CD4-positive, alpha-beta memory T cell (primary cell): ENCODE measurements around the gene ZNF518B. TPM values are rescaled to one million over a fixed set of nuclear protein-coding genes. Genes with fewer than 3 reads are reported as not detected.
A peak's percentile ranks its signal among the peaks of the same experiment; 100 is the strongest.

Experiments
- CTCF ChIA-PET: fragments of 350-600 bp; sonication (Branson Sonifier 250); formaldehyde crosslinking; loops from one replicate; lab custom pipeline; 2021; ENCODE audit warnings: inconsistent platforms; ENCODE audit not compliant: partially characterized antibody; lab: Charles Lee
- POLR2A ChIA-PET: fragments of 350-600 bp; sonication (Branson Sonifier 250); formaldehyde crosslinking; loops from one replicate; lab custom pipeline; 2021; ENCODE audit not compliant: partially characterized antibody; lab: Charles Lee
- DNase-seq, 5 donors: peaks; one replicate each; pipeline versions ENCODE4 v3.0.0 to v3.0.0-alpha.2; 2020 to 2022; ENCODE audit warnings: mixed read lengths in 1 of 5
- H3K27ac ChIP-seq: one replicate; pipeline ENCODE4 v1.7.0; 2013; ENCODE audit warnings: low read depth, low read length
- H3K27me3 ChIP-seq: 2 replicates; pipeline ENCODE4 v1.7.0; 2013; ENCODE audit warnings: mild to moderate bottlenecking, low read length, moderate library complexity; ENCODE audit not compliant: insufficient read depth
- H3K36me3 ChIP-seq: 2 replicates; pipeline ENCODE4 v1.7.0; 2013; ENCODE audit warnings: mild to moderate bottlenecking, low read length, moderate library complexity; ENCODE audit not compliant: insufficient read depth
- H3K4me1 ChIP-seq: 2 replicates; pipeline ENCODE4 v1.7.0; 2013; ENCODE audit warnings: mild to moderate bottlenecking, low read length, moderate library complexity; ENCODE audit not compliant: insufficient read depth
- H3K4me3 ChIP-seq, 2 donors: one replicate each; pipeline ENCODE4 v1.7.0; 2013; ENCODE audit warnings: low read length in 2 of 2, mild to moderate bottlenecking in 1 of 2
- H3K9me3 ChIP-seq, 2 donors: one replicate each; pipeline ENCODE4 v1.7.0; 2013; ENCODE audit warnings: low read length in 2 of 2, control low read depth in 1 of 2; ENCODE audit not compliant: control insufficient read depth in 1 of 2
- H3K27ac Mint-ChIP-seq, 7 donors: one replicate each; pipeline ENCODE4 v1.8.0; 2020 to 2021; ENCODE audit warnings: mixed read lengths in 7 of 7, mild to moderate bottlenecking in 6 of 7, inconsistent platforms in 3 of 7, moderate library complexity in 3 of 7
- H3K27me3 Mint-ChIP-seq, 2 donors: one replicate each; pipeline ENCODE4 v1.8.0; 2020 to 2021; ENCODE audit warnings: mixed read lengths in 2 of 2
- H3K36me3 Mint-ChIP-seq, 2 donors: one replicate each; pipeline ENCODE4 v1.8.0; 2020 to 2021; ENCODE audit warnings: mixed read lengths in 2 of 2, inconsistent platforms in 1 of 2, mild to moderate bottlenecking in 1 of 2
- H3K4me1 Mint-ChIP-seq, 4 donors: one replicate each; pipeline ENCODE4 v1.8.0; 2020 to 2021; ENCODE audit warnings: mixed read lengths in 4 of 4, mild to moderate bottlenecking in 1 of 4
- H3K4me3 Mint-ChIP-seq, 8 donors: one replicate each; pipeline ENCODE4 v1.8.0; 2020 to 2021; ENCODE audit warnings: mixed read lengths in 8 of 8, mild to moderate bottlenecking in 7 of 8, moderate library complexity in 6 of 8, inconsistent platforms in 3 of 8
- H3K9me3 Mint-ChIP-seq, 8 donors: one replicate each; pipeline ENCODE4 v1.8.0; 2020 to 2021; ENCODE audit warnings: mixed read lengths in 8 of 8, mild to moderate bottlenecking in 5 of 8, inconsistent platforms in 3 of 8, moderate library complexity in 1 of 8
- intact Hi-C: fragments of 100-400 bp; cut with micrococcal nuclease; formaldehyde crosslinking; loops from one replicate; pipeline ENCODE4 v1.15.1; 2023
- polyA plus RNA-seq, 2 donors: library from polyadenylated mRNA; unstranded; fragments of 300-500 nt; fragmentation: Illumina TruSeq; gene quantifications; one replicate each; pipeline ENCODE4 v1.2.3, GENCODE V29; 2021
- total RNA-seq, 2 experiments: library from RNA; stranded (reverse); gene quantifications; one replicate each; pipeline ENCODE4 v1.2.3, GENCODE V29; 2021

ZNF518B gene
- total and polyA plus RNA-seq, 4 experiments from 2014 or later = 7.0 to 48.6 (median 29.3) TPM

GRCh38 chr4:10458177-10458576 is 951 bp upstream of the ZNF518B start:
- peaks cover 21 to 55% (median 38%) of the 10 kb centered on the region in 4 donors for H3K4me1 Mint-ChIP-seq
- H3K27me3 Mint-ChIP-seq = peaks cover 9 to 13% of the 10 kb centered on the region in 2 donors
- POLR2A ChIA-PET = interaction anchor here (0.6 to 3.6 kb wide), 4 partner anchors 15 to 438 kb away, joined by 3 to 21 read pairs (median 4); partner anchors contain the start of gene WDR1
- H3K4me1 ChIP-seq = peaks cover 36% of the 10 kb centered on the region
- H3K4me3 Mint-ChIP-seq = peak overlapping the region in 6 of 8 donors; percentile 16 to 78 (median 72)
- H3K9me3 Mint-ChIP-seq = peaks cover 0 to 4% (median under 1%) of the 10 kb centered on the region in 8 donors
- CTCF ChIA-PET = interaction anchor here (0.9 to 1.4 kb wide), 4 partner anchors 11 to 299 kb away, joined by 3 to 4 read pairs (median 4); no protein-coding TSS in a partner anchor
- intact Hi-C loops = loop anchor here (5.0 kb wide), 1 partner anchor 296 kb away; no protein-coding TSS in a partner anchor
- no peak overlapping the region for H3K27ac ChIP-seq
- no peak overlapping the region for H3K4me3 ChIP-seq
- no peaks in the 10 kb centered on the region for H3K36me3 ChIP-seq
- no peaks in the 10 kb centered on the region for H3K9me3 ChIP-seq
- peak overlapping the region in 5 of 7 donors; percentile 50 to 84 (median 60) for H3K27ac Mint-ChIP-seq
- H3K36me3 Mint-ChIP-seq = peaks cover 21 to 22% of the 10 kb centered on the region in 2 donors
- H3K27me3 ChIP-seq = peaks cover 5% of the 10 kb centered on the region
- no peak for DNase-seq

GRCh38 chr4:10456595-10457254 is 501 bp downstream of the ZNF518B start:
- H3K4me1 ChIP-seq = peaks cover 34% of the 10 kb centered on the region
- Mint-ChIP-seq H3K27me3 (peaks cover 0 to 2% of the 10 kb centered on the region in 2 donors), H3K4me3 (peak overlapping the region; percentile 89 to 91 (median 90)), H3K4me1 (peaks cover 25 to 53% (median 37%) of the 10 kb centered on the region in 4 donors), H3K27ac (peak overlapping the region; percentile 89 to 94 (median 92)), H3K9me3 (peaks cover 0 to 5% (median 0%) of the 10 kb centered on the region in 8 donors), H3K36me3 (peaks cover 36% of the 10 kb centered on the region in 2 donors)
- intact Hi-C loops = loop anchor here (1.0 to 5.0 kb wide), 3 partner anchors 294 to 766 kb away; partner anchors contain the start of gene WDR1
- no peaks in the 10 kb centered on the region for H3K9me3 ChIP-seq
- POLR2A ChIA-PET = interaction anchor here (0.8 to 3.6 kb wide), 7 partner anchors 9 to 436 kb away, joined by 3 to 21 read pairs (median 4); partner anchors contain the start of gene WDR1
- no peaks in the 10 kb centered on the region for H3K27me3 ChIP-seq
- peak overlapping the region in 1 of 2 donors; percentile 68 for H3K4me3 ChIP-seq
- DNase-seq = peak; percentile 57 to 65 (median 61)
- CTCF ChIA-PET = interaction anchor here (0.8 to 1.4 kb wide), 2 partner anchors 13 to 442 kb away, joined by 3 read pairs; no protein-coding TSS in a partner anchor
- H3K27ac ChIP-seq = peak overlapping the region; percentile 43
- H3K36me3 ChIP-seq = peaks cover 3% of the 10 kb centered on the region

- Histone ChIP-seq H3K27ac (peak overlapping the region; percentile 43), H3K27me3 (no peaks in the 10 kb centered on the region), H3K9me3 (no peaks in the 10 kb centered on the region), H3K36me3 (peaks cover 5% of the 10 kb centered on the region), H3K4me3 (peak overlapping the region in 1 of 2 donors; percentile 68), H3K4me1 (peaks cover 29% of the 10 kb centered on the region)
- peak overlapping the region; percentile 89 to 94 (median 92) for H3K27ac Mint-ChIP-seq
- CTCF ChIA-PET = no interaction called here
- POLR2A ChIA-PET = interaction anchor here (1.2 to 3.6 kb wide), 4 partner anchors 8 to 360 kb away, joined by 3 to 21 read pairs (median 6); partner anchors contain the start of gene WDR1
- peaks cover 0 to 8% (median 0%) of the 10 kb centered on the region in 8 donors for H3K9me3 Mint-ChIP-seq
- H3K4me1 Mint-ChIP-seq = peaks cover 25 to 49% (median 35%) of the 10 kb centered on the region in 4 donors
- intact Hi-C loops = loop anchor here (2.0 to 5.0 kb wide), 2 partner anchors 294 to 765 kb away; no protein-coding TSS in a partner anchor
- DNase-seq = no peak
- H3K4me3 Mint-ChIP-seq = peak overlapping the region; percentile 89 to 91 (median 90)
- peaks cover 0 to 2% of the 10 kb centered on the region in 2 donors for H3K27me3 Mint-ChIP-seq
- H3K36me3 Mint-ChIP-seq = peaks cover 38 to 40% of the 10 kb centered on the region in 2 donors
Measured at GRCh38 chr4:10456260-10456594, 999 bp downstream of the ZNF518B start.

GRCh38 chr4:10455133-10455532 is 2.1 kb downstream of the ZNF518B start:
- Histone ChIP-seq H3K9me3 (no peaks in the 10 kb centered on the region), H3K27me3 (no peaks in the 10 kb centered on the region), H3K4me3 (no peak overlapping the region), H3K27ac (no peak overlapping the region), H3K4me1 (peaks cover 20% of the 10 kb centered on the region), H3K36me3 (peaks cover 9% of the 10 kb centered on the region)
- DNase-seq = no peak
- peaks cover 47 to 50% of the 10 kb centered on the region in 2 donors for H3K36me3 Mint-ChIP-seq
- CTCF ChIA-PET = no interaction called here
- peaks cover 0 to 15% (median 5%) of the 10 kb centered on the region in 8 donors for H3K9me3 Mint-ChIP-seq
- peak overlapping the region in 4 of 8 donors; percentile 3 to 50 (median 33) for H3K4me3 Mint-ChIP-seq
- no peaks in the 10 kb centered on the region for H3K27me3 Mint-ChIP-seq
- POLR2A ChIA-PET = interaction anchor here (3.6 kb wide), 1 partner anchor 338 kb away, joined by 21 read pairs; the partner anchor contains the start of gene WDR1
- intact Hi-C loops = loop anchor here (5.0 kb wide), 1 partner anchor 293 kb away; no protein-coding TSS in a partner anchor
- H3K27ac Mint-ChIP-seq = peak overlapping the region in 2 of 7 donors; percentile 3 to 7
- H3K4me1 Mint-ChIP-seq = peaks cover 21 to 39% (median 30%) of the 10 kb centered on the region in 4 donors

GRCh38 chr4:10454726-10455125 is 2.5 kb downstream of the ZNF518B start:
- ChIA-PET CTCF (no interaction called here), POLR2A (no interaction called here)
- Histone ChIP-seq H3K4me1 (peaks cover 20% of the 10 kb centered on the region), H3K9me3 (no peaks in the 10 kb centered on the region), H3K4me3 (no peak overlapping the region), H3K27ac (no peak overlapping the region), H3K27me3 (no peaks in the 10 kb centered on the region), H3K36me3 (peaks cover 12% of the 10 kb centered on the region)
- peaks cover 51 to 54% of the 10 kb centered on the region in 2 donors for H3K36me3 Mint-ChIP-seq
- peaks cover 21 to 38% (median 30%) of the 10 kb centered on the region in 4 donors for H3K4me1 Mint-ChIP-seq
- no peaks in the 10 kb centered on the region for H3K27me3 Mint-ChIP-seq
- peak overlapping the region in 1 of 7 donors; percentile 38 for H3K27ac Mint-ChIP-seq
- intact Hi-C loops = loop anchor here (5.0 kb wide), 1 partner anchor 292 kb away; no protein-coding TSS in a partner anchor
- H3K9me3 Mint-ChIP-seq = peaks cover 0 to 17% (median 7%) of the 10 kb centered on the region in 8 donors
- DNase-seq = no peak
- H3K4me3 Mint-ChIP-seq = peak overlapping the region in 1 of 8 donors; percentile 16

- peaks cover 0 to 22% (median 13%) of the 10 kb centered on the region in 8 donors for H3K9me3 Mint-ChIP-seq
- no peak overlapping the region for H3K27ac ChIP-seq
- CTCF ChIA-PET = no interaction called here
- peaks cover 12% of the 10 kb centered on the region for H3K36me3 ChIP-seq
- POLR2A ChIA-PET = no interaction called here
- intact Hi-C loops = no loop called here
- no peaks in the 10 kb centered on the region for H3K9me3 ChIP-seq
- H3K4me3 Mint-ChIP-seq = peak overlapping the region in 2 of 8 donors; percentile 53 to 54
- H3K36me3 Mint-ChIP-seq = peaks cover 57 to 60% of the 10 kb centered on the region in 2 donors
- H3K4me1 ChIP-seq = peaks cover 20% of the 10 kb centered on the region
- H3K27me3 ChIP-seq = no peaks in the 10 kb centered on the region
- peak overlapping the region in 1 of 7 donors; percentile 38 for H3K27ac Mint-ChIP-seq
- H3K4me1 Mint-ChIP-seq = peaks cover 19 to 38% (median 30%) of the 10 kb centered on the region in 4 donors
- DNase-seq = no peak
- H3K27me3 Mint-ChIP-seq = no peaks in the 10 kb centered on the region
- H3K4me3 ChIP-seq = no peak overlapping the region
Measured at GRCh38 chr4:10454121-10454520, 3.1 kb downstream of the ZNF518B start.
